WTC11 (cell line): ENCODE data around the gene ITK.

ENCODE experiments used
- ATF2 ChIP-seq: sonication (generic); formaldehyde crosslinking; IDR thresholded peaks from 2 replicates; pipeline ENCODE4 v1.8.1; 2022; ENCODE audit warnings: low read depth, missing genetic modification reagents, borderline replicate concordance
- ESRRA ChIP-seq: sonication (generic); formaldehyde crosslinking; IDR thresholded peaks from 2 replicates; pipeline ENCODE4 v1.8.1; 2022; ENCODE audit warnings: mild to moderate bottlenecking, missing genetic modification reagents, borderline replicate concordance
- ETV6 ChIP-seq: sonication (generic); formaldehyde crosslinking; IDR thresholded peaks from 2 replicates; pipeline ENCODE4 v1.8.1; 2022; ENCODE audit warnings: mild to moderate bottlenecking, missing genetic modification reagents
- JUN ChIP-seq: sonication (generic); formaldehyde crosslinking; IDR thresholded peaks from 2 replicates; pipeline ENCODE4 v1.8.0; 2023; ENCODE audit warnings: mild to moderate bottlenecking, missing genetic modification reagents
- MYBL2 ChIP-seq: sonication (generic); formaldehyde crosslinking; IDR thresholded peaks from 2 replicates; pipeline ENCODE4 v1.8.1; 2023; ENCODE audit warnings: mild to moderate bottlenecking, moderate library complexity, missing genetic modification reagents
- OVOL2 ChIP-seq: fragments of 250-450 bp; sonication (Bioruptor Pico); IDR thresholded peaks from 2 replicates; pipeline ENCODE4 v1.9.0; 2021; ENCODE audit warnings: mild to moderate bottlenecking, borderline replicate concordance
- SP1 ChIP-seq: sonication (generic); formaldehyde crosslinking; conservative IDR thresholded peaks from 2 replicates; pipeline ENCODE4 v1.8.1; 2022; ENCODE audit warnings: missing genetic modification reagents
- ZNF232 ChIP-seq: sonication (generic); formaldehyde crosslinking; IDR thresholded peaks from 2 replicates; pipeline ENCODE4 v1.8.0; 2022; ENCODE audit warnings: mild to moderate bottlenecking, missing genetic modification reagents
- ZNF317 ChIP-seq: sonication (generic); formaldehyde crosslinking; IDR thresholded peaks from 2 replicates; pipeline ENCODE4 v1.8.1; 2023; ENCODE audit warnings: low read depth, mild to moderate bottlenecking, moderate library complexity, missing genetic modification reagents, borderline replicate concordance
- TF ChIP-seq, protein P1 (sequence below): fragments of 200-600 bp; IDR thresholded peaks from 2 replicates; pipeline ENCODE4 v1.8.0; 2022; ENCODE audit warnings: antibody characterized with exemption
- TF ChIP-seq, protein P2 (sequence below): sonication (generic); formaldehyde crosslinking; conservative IDR thresholded peaks from 2 replicates; pipeline ENCODE4 v1.8.1; 2023; ENCODE audit warnings: mild to moderate bottlenecking, low read depth, missing genetic modification reagents, moderate library complexity
- TF ChIP-seq, protein P3 (sequence below): sonication (generic); formaldehyde crosslinking; IDR thresholded peaks from 2 replicates; pipeline ENCODE4 v1.8.0; 2022; ENCODE audit warnings: mild to moderate bottlenecking, missing genetic modification reagents

- TF ChIP-seq ATF2 (CRISPR knock-in tag) (no peak), ZNF317 (CRISPR knock-in tag) (no peak), MYBL2 (CRISPR knock-in tag) (no peak), OVOL2 (CRISPR knock-in tag) (no peak), ETV6 (CRISPR knock-in tag) (no peak), SP1 (no peak), ZNF232 (CRISPR knock-in tag) (no peak), JUN (no peak), ESRRA (CRISPR knock-in tag) (no peak)
- TF ChIP-seq, protein P1, sequence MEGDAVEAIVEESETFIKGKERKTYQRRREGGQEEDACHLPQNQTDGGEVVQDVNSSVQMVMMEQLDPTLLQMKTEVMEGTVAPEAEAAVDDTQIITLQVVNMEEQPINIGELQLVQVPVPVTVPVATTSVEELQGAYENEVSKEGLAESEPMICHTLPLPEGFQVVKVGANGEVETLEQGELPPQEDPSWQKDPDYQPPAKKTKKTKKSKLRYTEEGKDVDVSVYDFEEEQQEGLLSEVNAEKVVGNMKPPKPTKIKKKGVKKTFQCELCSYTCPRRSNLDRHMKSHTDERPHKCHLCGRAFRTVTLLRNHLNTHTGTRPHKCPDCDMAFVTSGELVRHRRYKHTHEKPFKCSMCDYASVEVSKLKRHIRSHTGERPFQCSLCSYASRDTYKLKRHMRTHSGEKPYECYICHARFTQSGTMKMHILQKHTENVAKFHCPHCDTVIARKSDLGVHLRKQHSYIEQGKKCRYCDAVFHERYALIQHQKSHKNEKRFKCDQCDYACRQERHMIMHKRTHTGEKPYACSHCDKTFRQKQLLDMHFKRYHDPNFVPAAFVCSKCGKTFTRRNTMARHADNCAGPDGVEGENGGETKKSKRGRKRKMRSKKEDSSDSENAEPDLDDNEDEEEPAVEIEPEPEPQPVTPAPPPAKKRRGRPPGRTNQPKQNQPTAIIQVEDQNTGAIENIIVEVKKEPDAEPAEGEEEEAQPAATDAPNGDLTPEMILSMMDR, result no peak
- TF ChIP-seq, protein P2, sequence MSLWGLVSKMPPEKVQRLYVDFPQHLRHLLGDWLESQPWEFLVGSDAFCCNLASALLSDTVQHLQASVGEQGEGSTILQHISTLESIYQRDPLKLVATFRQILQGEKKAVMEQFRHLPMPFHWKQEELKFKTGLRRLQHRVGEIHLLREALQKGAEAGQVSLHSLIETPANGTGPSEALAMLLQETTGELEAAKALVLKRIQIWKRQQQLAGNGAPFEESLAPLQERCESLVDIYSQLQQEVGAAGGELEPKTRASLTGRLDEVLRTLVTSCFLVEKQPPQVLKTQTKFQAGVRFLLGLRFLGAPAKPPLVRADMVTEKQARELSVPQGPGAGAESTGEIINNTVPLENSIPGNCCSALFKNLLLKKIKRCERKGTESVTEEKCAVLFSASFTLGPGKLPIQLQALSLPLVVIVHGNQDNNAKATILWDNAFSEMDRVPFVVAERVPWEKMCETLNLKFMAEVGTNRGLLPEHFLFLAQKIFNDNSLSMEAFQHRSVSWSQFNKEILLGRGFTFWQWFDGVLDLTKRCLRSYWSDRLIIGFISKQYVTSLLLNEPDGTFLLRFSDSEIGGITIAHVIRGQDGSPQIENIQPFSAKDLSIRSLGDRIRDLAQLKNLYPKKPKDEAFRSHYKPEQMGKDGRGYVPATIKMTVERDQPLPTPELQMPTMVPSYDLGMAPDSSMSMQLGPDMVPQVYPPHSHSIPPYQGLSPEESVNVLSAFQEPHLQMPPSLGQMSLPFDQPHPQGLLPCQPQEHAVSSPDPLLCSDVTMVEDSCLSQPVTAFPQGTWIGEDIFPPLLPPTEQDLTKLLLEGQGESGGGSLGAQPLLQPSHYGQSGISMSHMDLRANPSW, result no peak
- TF ChIP-seq, protein P3, sequence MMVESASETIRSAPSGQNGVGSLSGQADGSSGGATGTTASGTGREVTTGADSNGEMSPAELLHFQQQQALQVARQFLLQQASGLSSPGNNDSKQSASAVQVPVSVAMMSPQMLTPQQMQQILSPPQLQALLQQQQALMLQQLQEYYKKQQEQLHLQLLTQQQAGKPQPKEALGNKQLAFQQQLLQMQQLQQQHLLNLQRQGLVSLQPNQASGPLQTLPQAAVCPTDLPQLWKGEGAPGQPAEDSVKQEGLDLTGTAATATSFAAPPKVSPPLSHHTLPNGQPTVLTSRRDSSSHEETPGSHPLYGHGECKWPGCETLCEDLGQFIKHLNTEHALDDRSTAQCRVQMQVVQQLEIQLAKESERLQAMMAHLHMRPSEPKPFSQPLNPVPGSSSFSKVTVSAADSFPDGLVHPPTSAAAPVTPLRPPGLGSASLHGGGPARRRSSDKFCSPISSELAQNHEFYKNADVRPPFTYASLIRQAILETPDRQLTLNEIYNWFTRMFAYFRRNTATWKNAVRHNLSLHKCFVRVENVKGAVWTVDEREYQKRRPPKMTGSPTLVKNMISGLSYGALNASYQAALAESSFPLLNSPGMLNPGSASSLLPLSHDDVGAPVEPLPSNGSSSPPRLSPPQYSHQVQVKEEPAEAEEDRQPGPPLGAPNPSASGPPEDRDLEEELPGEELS (CRISPR knock-in tag), result no peak
Observed at GRCh38 chr5:157258450-157258849, 77.8 kb downstream of the ITK start.
